GM23248 (cell line): ENCODE data around the gene ARHGEF38.

Experiments used
- EZH2 ChIP-seq: fragments of 200-600 bp; sonication (generic); IDR thresholded peaks from 2 replicates; pipeline ENCODE4 v1.6.1; 2018; ENCODE audit warnings: antibody characterized with exemption, mild to moderate bottlenecking; ENCODE audit not compliant: insufficient read depth, poor library complexity, severe bottlenecking
- EZH2phosphoT487 ChIP-seq: fragments of 200-600 bp; sonication (generic); IDR thresholded peaks from 2 replicates; pipeline ENCODE4 v1.6.1; 2018; ENCODE audit warnings: antibody characterized with exemption, moderate library complexity, mild to moderate bottlenecking, low read depth; ENCODE audit not compliant: insufficient read depth

- TF ChIP-seq EZH2 (no peak), EZH2phosphoT487 (no peak)
These were observed 49.0 kb downstream of the ARHGEF38 start for GRCh38 chr4:105601406-105601805.
